Measurements from ENCODE around the gene TMEM94.
A peak's percentile ranks its signal among the peaks of the same experiment; 100 is the strongest.

TMEM94 gene

DNA sequence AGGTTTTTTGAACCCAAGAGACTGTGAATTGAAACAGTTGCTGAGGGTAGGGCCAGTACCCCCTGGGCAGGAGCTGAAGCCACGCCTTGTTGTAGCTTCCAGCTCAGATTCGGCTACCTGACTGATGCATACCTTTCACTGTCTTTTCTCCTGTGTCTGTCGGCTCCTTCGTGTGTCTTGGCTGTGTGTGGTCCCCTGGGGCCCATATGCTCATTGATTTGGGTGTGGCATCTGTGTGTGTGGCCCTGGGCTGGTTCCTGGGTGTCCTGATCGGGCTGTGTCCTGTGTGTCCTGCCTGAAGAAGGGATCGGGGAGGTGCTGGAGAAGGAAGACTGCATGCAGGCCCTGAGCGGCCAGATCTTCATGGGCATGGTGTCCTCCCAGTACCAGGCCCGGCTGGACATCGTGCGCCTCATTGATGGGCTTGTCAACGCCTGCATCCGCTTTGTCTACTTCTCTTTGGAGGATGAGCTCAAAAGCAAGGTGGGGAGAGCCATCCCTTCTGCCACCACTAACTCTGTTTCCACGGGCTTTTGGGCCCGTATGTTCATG lies 38.0 kb downstream of the TMEM94 start:
- DNase-seq: no peak

GRCh38 chr17:75496005-75496404 lies 39.6 kb downstream of the TMEM94 start:
- DNase-seq: no peak

DNA sequence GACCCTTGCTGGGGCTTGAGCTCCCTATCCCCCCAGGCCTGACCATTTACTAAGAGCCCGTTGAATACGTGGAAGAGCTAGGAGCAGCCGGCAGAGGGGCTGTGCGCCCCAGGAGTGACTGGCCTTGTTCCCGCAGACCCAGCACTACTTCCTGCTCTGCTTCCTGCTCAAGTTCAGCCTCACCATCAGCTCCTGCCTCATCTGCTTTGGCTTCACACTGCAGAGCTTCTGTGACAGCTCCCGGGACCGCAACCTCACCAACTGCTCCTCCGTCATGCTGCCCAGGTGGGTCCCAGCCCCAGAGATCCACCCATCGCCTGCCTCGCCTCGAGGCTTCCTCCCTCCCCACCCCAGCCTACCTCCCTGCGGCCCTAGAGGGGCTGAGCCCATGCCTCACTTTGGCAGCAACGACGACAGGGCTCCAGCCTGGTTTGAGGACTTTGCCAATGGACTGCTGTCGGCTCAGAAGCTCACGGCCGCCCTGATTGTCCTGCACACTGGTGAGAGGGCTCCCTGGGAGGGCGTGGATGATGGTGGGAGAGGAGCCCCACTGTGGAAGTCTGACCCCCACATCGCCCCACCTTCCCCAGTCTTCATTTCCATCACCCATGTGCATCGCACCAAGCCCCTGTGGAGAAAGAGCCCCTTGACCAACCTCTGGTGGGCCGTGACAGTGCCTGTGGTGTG lies 41.7 kb downstream of the TMEM94 start:
- no peak for DNase-seq

DNA sequence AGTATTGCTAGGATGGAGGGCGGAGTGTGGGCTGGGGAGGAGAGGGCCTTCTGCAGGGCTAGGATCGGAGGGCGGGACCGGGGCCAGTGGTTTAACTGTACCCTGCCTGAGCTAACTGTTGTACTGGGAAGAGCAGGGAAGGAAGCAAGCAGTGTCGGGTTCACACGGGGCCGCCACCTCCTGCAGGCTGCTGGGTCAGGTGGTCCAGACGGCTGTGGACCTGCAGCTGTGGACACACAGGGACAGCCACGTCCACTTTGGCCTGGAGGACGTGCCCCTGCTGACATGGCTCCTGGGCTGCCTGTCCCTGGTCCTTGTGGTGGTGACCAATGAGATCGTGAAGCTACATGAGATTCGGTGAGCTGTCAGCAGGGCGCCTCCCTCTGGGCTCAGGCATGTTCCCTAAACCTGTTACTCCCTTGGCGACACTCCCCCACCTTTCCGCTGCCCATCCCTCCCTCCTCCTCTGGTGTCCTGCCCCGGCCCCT lies 42.3 kb downstream of the TMEM94 start:
- DNase-seq: no peak

GRCh38 chr17:75499313-75500022 lies 43.0 kb downstream of the TMEM94 start:
- peak in 6 of 51 donors; percentile 32 to 57 (median 36) for DNase-seq

GRCh38 chr17:75500419-75501216 lies 44.2 kb downstream of the TMEM94 start:
- no peak for DNase-seq

- peak in 47 of 51 donors; percentile 24 to 94 (median 76) for DNase-seq
Measured at GRCh38 chr17:75501378-75502071, 45.1 kb downstream of the TMEM94 start.

GRCh38 chr17:75502072-75502720 lies 45.8 kb downstream of the TMEM94 start:
- DNase-seq: no peak

GRCh38 chr17:75502721-75503329 lies 46.4 kb downstream of the TMEM94 start:
- DNase-seq: no peak

DNA sequence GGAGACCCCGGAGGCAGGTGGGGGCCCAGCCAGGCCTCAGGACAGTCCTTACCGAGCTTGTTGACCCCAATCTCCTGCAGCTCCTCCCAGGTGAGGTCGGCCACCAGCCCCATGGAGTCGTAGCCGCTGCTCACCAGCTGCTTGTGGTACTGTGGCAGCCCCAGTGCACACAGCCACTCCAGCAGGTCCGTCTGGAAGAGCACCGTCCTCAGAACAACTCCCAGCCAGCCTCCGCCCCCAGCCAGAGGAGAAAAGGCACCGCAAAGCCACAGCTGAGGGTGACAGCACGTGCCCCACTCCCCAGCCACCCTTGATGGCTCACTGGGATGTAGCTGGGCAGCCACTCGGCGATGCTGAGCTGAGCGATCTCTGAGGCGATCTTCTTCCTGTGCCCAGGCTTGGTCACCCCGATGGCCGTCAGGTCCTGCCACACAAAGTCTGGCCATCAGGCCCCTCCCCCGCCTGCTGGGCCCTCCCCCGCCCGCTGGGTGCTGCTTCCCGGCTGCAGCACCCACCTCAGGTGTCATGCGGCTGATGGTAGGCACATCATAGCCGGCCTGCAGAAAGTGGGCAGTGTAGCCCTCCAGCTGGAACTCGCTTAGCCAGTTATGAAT lies 47.0 kb downstream of the TMEM94 start:
- DNase-seq: no peak

DNA sequence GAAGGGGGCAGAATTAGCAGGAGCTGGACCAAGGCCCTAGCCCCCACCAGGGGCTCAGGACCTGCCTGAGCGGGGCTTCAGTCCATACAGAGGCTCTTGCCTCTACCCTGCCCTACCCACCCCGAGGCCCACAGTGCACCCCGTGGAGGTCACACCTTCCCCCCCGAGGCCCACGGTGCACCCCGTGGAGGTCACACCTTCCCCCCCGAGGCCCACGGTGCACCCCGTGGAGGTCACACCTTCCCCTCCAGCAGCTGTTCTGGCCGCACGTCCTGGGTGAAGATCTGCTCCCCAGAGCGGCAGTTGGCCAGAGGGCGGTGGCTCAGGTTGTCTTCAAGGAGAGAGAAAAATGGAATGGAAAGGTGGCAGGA lies 47.5 kb downstream of the TMEM94 start:
- no peak for DNase-seq

- peak in 1 of 51 donors; percentile 20 for DNase-seq
Measured at GRCh38 chr17:75504347-75505151, 48.1 kb downstream of the TMEM94 start.

GRCh38 chr17:75505152-75505409 lies 48.6 kb downstream of the TMEM94 start:
- DNase-seq: no peak

- DNase-seq: no peak
Measured at GRCh38 chr17:75505640-75506039, 49.2 kb downstream of the TMEM94 start.

DNA sequence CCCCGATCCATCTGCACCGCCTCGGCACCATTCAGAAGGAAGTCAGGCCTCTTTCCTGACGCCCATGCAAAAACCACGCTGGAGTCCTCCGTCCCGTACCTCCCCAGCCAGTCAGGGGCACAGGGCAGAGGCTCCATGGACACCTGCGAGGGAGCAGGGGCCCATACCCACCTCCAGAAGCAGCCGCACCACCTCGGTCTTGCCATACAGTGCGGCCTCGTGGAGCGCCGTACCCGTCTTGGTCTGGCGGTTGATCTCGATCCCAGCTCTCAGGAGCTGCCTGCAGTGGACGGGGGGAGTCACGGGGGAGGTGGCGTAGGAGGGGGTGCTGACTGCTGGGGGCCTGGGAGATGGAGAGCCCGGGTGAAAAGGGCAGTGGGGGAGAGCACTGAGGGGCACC lies 49.7 kb downstream of the TMEM94 start:
- no peak for DNase-seq

- peak in 9 of 51 donors; percentile 26 to 48 (median 33) for DNase-seq
Measured at GRCh38 chr17:75506888-75507287, 50.5 kb downstream of the TMEM94 start.

GRCh38 chr17:75507733-75508719 lies 51.6 kb downstream of the TMEM94 start:
- peak in 46 of 51 donors; percentile 20 to 93 (median 76) for DNase-seq

- peak in 5 of 51 donors; percentile 17 to 50 (median 28) for DNase-seq
Measured at GRCh38 chr17:75508931-75509361, 52.5 kb downstream of the TMEM94 start.
